ENCODE results near the gene PLA2R1. TPM values are rescaled to one million over a fixed set of nuclear protein-coding genes. Genes with fewer than 3 reads are reported as not detected.

PLA2R1 gene
- total and polyA plus RNA-seq, 2 of the 4 experiments (the other 2 are of a cell fraction), result 0.43 to 0.54 TPM

DNA sequence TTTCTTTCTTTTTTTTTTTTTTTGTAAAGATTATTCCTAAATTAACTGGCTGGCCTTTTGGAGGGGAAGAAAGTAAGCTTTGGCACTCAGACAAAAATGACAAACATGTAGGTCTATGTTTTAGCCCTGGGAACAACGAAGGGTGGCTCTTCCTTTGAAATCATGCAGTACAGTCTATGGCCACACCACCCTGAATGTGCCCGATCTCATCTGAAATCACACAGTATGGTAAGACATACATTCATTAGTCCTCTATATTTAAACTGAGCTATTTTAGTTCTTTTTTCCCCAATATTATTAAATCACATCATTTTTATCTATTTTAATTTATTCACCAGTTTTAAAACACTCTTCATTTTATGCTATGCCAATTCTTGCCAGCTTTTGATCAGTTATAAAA, 48.2 kb downstream of the PLA2R1 start:
- no peaks in the 10 kb centered on the region for H4K20me1 ChIP-seq (ENCODE audit: insufficient read depth, low read length)
- H3K27me3 ChIP-seq (ENCODE audit: control insufficient read depth, insufficient read depth, low read length), result peaks cover 4% of the 10 kb centered on the region
- CTCF ChIA-PET, result interaction anchor here (1.0 to 1.2 kb wide), 2 partner anchors 10 to 12 kb away, joined by 4 to 5 read pairs; no protein-coding TSS in a partner anchor
- no peak overlapping the region for H2AFZ ChIP-seq (replicated peaks; ENCODE audit: low read length, poor library complexity)
- in situ Hi-C loops (cut with MboI; ENCODE audit: low sequenced_read_pairs) (no loop called here), dilution Hi-C loops (cut with HindIII; ENCODE audit: low sequenced_read_pairs, unreplicated experiment) (no loop called here), intact Hi-C loops (cut with micrococcal nuclease) (no loop called here)
- H3K14ac ChIP-seq (replicated peaks; ENCODE audit: low read depth, low read length), result no peak overlapping the region
- no peaks in the 10 kb centered on the region for H3K36me3 ChIP-seq (ENCODE audit: control insufficient read depth, insufficient read depth, low read length)
- H2BK5ac ChIP-seq (ENCODE audit: low read depth, low read length, poor library complexity, severe bottlenecking), result no peak overlapping the region
- WGBS, 2 experiments (ENCODE audit: extremely low coverage in 2 of 2, insufficient read length in 1 of 2), result no CpG with 5 or more reads among the region's 2 CpGs
- TF ChIP-seq SMC3 (IDR thresholded peaks at IDR 0.05; ENCODE audit: low read depth, low read length), result no peak
- no peak for TF ChIP-seq MAFK (IDR thresholded peaks at IDR 0.05; ENCODE audit: low read depth, low read length)
- no peak for TF ChIP-seq CEBPB (IDR thresholded peaks at IDR 0.05; ENCODE audit: low read depth, low read length)
- TF ChIP-seq ELK1 (IDR thresholded peaks at IDR 0.05; ENCODE audit: borderline replicate concordance, low read depth, low read length), result no peak
- TF ChIP-seq FOS (IDR thresholded peaks at IDR 0.05; ENCODE audit: low read depth, low read length), result no peak
- no peak for TF ChIP-seq CTCF (conservative IDR thresholded peaks at IDR 0.05; ENCODE audit: low read depth, low read length)
- no peak for TF ChIP-seq CHD1 (IDR thresholded peaks at IDR 0.05; ENCODE audit: low read depth, low read length)
- no peak for TF ChIP-seq MXI1 (IDR thresholded peaks at IDR 0.05; ENCODE audit: borderline replicate concordance, low read depth, low read length)
- TF ChIP-seq RCOR1 (IDR thresholded peaks at IDR 0.05; ENCODE audit: insufficient replicate concordance, low read length), result no peak
- no peak for TF ChIP-seq BHLHE40 (IDR thresholded peaks at IDR 0.05; ENCODE audit: low read depth, low read length)
- no peak for TF ChIP-seq POLR2A (IDR thresholded peaks at IDR 0.05; ENCODE audit: low read depth, low read length)
- no peak for TF ChIP-seq NFE2L2 (IDR thresholded peaks at IDR 0.05; ENCODE audit: low read depth, low read length)
- TF ChIP-seq, protein P1, sequence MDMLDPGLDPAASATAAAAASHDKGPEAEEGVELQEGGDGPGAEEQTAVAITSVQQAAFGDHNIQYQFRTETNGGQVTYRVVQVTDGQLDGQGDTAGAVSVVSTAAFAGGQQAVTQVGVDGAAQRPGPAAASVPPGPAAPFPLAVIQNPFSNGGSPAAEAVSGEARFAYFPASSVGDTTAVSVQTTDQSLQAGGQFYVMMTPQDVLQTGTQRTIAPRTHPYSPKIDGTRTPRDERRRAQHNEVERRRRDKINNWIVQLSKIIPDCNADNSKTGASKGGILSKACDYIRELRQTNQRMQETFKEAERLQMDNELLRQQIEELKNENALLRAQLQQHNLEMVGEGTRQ (IDR thresholded peaks at IDR 0.05; ENCODE audit: low read depth, low read length), result no peak
- ATAC-seq (ENCODE audit: low read depth) (no peak), DNase-seq (no peak)
- no peak overlapping the region for H3K4me3 ChIP-seq (ENCODE audit: insufficient read depth, low read depth, low read length)
- H3K9me1 ChIP-seq (ENCODE audit: insufficient read depth, low read length), result no peaks in the 10 kb centered on the region
- H2AK9ac ChIP-seq (replicated peaks; ENCODE audit: low read depth, low read length, poor library complexity), result no peak overlapping the region
- no peak overlapping the region for H4K8ac ChIP-seq (ENCODE audit: low read depth in 2 of 2, low read length in 2 of 2)
- H4K91ac ChIP-seq (ENCODE audit: insufficient read depth, low read depth, low read length), result no peak overlapping the region
- H2BK15ac ChIP-seq (ENCODE audit: low read depth, low read length), result no peak overlapping the region
- no peak overlapping the region for H3K9ac ChIP-seq (ENCODE audit: low read depth, low read length)
- no peak overlapping the region for H3K18ac ChIP-seq (ENCODE audit: low read depth, low read length)
- no peaks in the 10 kb centered on the region for H3K4me1 ChIP-seq (ENCODE audit: control insufficient read depth, insufficient read depth, low read length)
- H4K5ac ChIP-seq (ENCODE audit: low read depth, low read length), result no peak overlapping the region
- no peaks in the 10 kb centered on the region for H3K79me1 ChIP-seq (ENCODE audit: low read depth in 1 of 2, low read length in 2 of 2)
- no peak overlapping the region for H3K4ac ChIP-seq (ENCODE audit: low read depth, low read length)
- no peaks in the 10 kb centered on the region for H3K9me3 ChIP-seq (ENCODE audit: control insufficient read depth, insufficient read depth, low read length)
- no TSS peak for BruUV-seq (replicated peaks)
- POLR2A ChIA-PET (ENCODE audit: unreplicated experiment), result no interaction called here
- no peak overlapping the region for H3K4me2 ChIP-seq (ENCODE audit: low read depth, low read length)
- H3K56ac ChIP-seq (ENCODE audit: extremely low read depth, insufficient read depth, low read length), result no peak overlapping the region
- no peak overlapping the region for H2BK120ac ChIP-seq (ENCODE audit: low read depth, low read length)
- H3K23ac ChIP-seq (ENCODE audit: low read depth, low read length), result no peak overlapping the region
- no peak overlapping the region for H2BK20ac ChIP-seq (ENCODE audit: low read depth, low read length)
- no peak overlapping the region for H3K27ac ChIP-seq (ENCODE audit: insufficient read depth, low read length)
- H2AK5ac ChIP-seq (ENCODE audit: low read depth, low read length), result no peak overlapping the region
